ENCODE results near the gene CLPSL2. TPM values are rescaled to one million over a fixed set of nuclear protein-coding genes. Genes with fewer than 3 reads are reported as not detected.

Gene CLPSL2
- not detected for total RNA-seq
- long read RNA-seq, donor 1 = 0 reads
- long read RNA-seq, donor 2 = 0 reads

DNA sequence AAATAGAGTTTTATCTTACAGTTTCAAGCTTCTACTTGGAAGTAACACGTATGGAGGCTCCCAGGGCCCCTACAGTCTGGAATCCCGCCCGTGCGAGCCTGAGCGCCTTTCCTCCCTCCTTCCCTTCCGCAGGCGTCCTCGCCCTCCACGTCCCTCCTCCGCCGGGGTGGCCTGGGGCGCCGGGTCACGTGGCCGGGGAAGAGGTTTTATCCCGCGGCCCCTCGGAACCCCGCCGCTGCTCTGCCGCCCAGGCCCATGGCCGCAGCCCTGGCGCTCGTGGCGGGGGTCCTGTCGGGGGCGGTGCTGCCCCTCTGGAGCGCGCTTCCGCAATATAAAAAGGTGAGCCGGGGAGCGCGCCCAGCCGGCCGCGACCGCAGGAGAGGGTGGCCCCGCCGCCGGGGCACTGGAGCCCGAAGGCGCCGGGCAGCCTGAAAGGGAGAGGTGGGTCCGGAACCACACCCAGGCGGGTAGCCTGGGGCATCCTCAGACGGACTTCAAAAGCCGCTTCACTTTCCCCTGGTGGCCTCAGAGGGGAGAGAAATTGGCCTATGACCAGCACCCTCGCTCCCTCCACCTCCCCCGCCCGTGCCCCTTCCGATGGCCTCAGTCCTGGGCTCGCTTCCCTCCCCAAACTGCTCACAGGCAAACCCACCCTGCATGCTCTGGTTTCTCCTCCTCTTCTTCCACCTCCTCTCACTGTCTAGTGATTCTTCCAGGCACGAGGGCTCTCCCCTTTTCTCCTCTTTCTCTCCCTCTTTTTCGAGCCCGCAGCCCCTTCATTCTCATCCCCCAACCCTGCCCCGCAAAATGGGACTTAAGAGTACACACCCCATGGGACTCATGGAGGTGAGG is at the start of gene CLPSL2:
CLPSL2 (plus strand) TSS at position 235 of the 852 bp plus-strand sequence; CDS start at position 256, 21 bp downstream.
- no peak within 1 kb of the TSS for H3K4me3 ChIP-seq
- DNase-seq (peak in 1 of 3 donors; percentile 3), ATAC-seq (peak; percentile 46)
- no peaks in the 10 kb centered on the region for H3K36me3 ChIP-seq (ENCODE audit: low read depth)
- H3K4me1 ChIP-seq (ENCODE audit: low read depth) = no peaks in the 10 kb centered on the region
- TF ChIP-seq, protein P1, sequence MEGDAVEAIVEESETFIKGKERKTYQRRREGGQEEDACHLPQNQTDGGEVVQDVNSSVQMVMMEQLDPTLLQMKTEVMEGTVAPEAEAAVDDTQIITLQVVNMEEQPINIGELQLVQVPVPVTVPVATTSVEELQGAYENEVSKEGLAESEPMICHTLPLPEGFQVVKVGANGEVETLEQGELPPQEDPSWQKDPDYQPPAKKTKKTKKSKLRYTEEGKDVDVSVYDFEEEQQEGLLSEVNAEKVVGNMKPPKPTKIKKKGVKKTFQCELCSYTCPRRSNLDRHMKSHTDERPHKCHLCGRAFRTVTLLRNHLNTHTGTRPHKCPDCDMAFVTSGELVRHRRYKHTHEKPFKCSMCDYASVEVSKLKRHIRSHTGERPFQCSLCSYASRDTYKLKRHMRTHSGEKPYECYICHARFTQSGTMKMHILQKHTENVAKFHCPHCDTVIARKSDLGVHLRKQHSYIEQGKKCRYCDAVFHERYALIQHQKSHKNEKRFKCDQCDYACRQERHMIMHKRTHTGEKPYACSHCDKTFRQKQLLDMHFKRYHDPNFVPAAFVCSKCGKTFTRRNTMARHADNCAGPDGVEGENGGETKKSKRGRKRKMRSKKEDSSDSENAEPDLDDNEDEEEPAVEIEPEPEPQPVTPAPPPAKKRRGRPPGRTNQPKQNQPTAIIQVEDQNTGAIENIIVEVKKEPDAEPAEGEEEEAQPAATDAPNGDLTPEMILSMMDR (IDR thresholded peaks at IDR 0.05) = no peak
- intact Hi-C loops (cut with DNase I, micrococcal nuclease) = no loop called here
- H3K9me3 ChIP-seq = no peaks in the 10 kb centered on the region

DNA sequence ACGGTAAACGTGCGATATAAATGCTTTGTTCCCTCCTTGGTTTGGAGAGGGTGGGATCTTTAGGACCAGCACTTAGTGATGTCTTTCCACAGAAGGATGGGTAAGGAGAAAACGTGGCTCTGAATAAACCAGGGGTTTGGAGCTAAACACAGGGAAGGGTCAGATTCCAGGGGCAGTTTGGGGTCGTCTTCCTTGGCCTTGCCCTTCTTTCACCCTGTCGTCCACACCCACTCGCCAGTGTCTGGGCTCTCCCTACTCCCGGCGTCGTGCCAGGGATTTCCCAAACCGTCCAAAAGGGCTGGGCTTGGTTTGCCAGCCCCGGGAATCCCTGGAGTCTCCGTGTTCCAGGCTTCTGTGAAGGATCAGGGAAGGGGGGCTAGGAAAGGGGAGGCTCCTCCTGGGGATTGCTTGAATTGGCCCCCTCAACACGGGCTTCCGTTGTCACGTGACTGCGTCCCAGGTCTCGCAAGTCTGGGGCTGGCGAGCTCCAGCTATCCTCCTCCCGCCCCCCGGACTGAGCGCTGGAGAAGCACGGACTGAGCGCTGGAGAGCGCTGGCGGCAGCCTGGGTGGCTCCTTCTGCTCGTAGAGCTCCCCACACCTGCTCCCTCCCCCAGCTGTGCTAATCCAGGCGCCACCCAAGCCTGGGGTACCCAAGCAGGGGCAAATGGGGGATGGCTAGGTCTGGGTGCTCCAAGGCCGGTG is 49.0 kb upstream of the CLPSL2 start:
- no peaks in the 10 kb centered on the region for H3K36me3 ChIP-seq (ENCODE audit: low read depth)
- intact Hi-C loops (cut with DNase I, micrococcal nuclease) = loop anchor here in 1 of 2 donors (2.0 kb wide), 1 partner anchor 39 kb away; the partner anchor contains the start of gene FKBP5
- DNase-seq (peak; percentile 79 to 91 (median 88)), ATAC-seq (peak; percentile 5)
- peaks cover 87% of the 10 kb centered on the region for H3K4me1 ChIP-seq (ENCODE audit: low read depth)
- no peaks in the 10 kb centered on the region for H3K9me3 ChIP-seq
- TF ChIP-seq, protein P1 (IDR thresholded peaks at IDR 0.05) = no peak
- no peak overlapping the region for H3K4me3 ChIP-seq

DNA sequence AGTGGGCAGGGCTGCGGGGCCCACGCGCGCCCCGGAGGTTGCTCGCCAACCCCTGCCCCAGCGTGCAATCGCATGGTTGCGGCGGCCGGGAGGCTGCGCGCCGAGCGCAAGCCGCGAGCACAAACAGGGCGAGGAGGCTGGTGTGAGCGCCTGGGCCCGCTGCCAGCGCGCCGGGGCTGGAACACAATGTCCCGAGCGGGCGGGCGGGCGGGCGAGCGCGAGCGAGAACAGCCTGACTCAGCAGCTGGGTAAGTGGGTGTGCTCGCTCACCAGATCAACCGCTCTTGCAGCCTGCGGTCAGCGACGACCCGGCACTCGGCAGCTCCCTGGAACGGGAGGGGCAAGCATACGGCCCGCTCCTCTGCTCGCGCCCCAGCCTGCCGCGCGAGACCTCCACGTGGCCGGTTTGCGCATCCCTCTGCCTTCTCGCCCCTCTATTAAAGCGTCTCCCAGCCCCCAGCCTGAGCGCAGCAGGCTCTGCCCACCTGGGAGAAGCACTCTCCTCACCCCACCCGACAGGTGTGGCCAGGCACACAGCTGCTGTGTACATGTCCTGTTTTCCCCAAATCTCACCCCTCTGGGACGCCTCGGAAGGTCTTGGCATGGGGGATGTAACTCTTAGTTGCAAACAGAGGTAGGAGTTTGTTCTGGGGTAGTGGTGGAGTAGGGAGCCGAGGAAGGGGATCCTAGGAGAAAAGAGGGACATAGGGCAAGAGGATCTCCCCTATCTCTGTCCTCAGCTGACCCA is 48.3 kb upstream of the CLPSL2 start:
- DNase-seq (peak; percentile 92 to 98 (median 94)), ATAC-seq (peak; percentile 57)
- no peaks in the 10 kb centered on the region for H3K9me3 ChIP-seq
- TF ChIP-seq, protein P1 (IDR thresholded peaks at IDR 0.05) = no peak
- H3K36me3 ChIP-seq (ENCODE audit: low read depth) = no peaks in the 10 kb centered on the region
- H3K4me1 ChIP-seq (ENCODE audit: low read depth) = peaks cover 87% of the 10 kb centered on the region
- intact Hi-C loops (cut with DNase I, micrococcal nuclease) = loop anchor here in 1 of 2 donors (2.0 kb wide), 1 partner anchor 39 kb away; the partner anchor contains the start of gene FKBP5
- H3K4me3 ChIP-seq = no peak overlapping the region

GRCh38 chr6:35728683-35729678 is 47.4 kb upstream of the CLPSL2 start:
- Histone ChIP-seq H3K9me3 (no peaks in the 10 kb centered on the region), H3K4me1 (ENCODE audit: low read depth) (peaks cover 86% of the 10 kb centered on the region), H3K36me3 (ENCODE audit: low read depth) (no peaks in the 10 kb centered on the region), H3K4me3 (no peak overlapping the region)
- DNase-seq (peak; percentile 58 to 84 (median 76)), ATAC-seq (peak; percentile 2)
- intact Hi-C loops (cut with DNase I, micrococcal nuclease) = no loop called here
- TF ChIP-seq, protein P1 (IDR thresholded peaks at IDR 0.05) = no peak
